Brain microvascular endothelial cell (primary cell): ENCODE results near the gene FRMD3.

Experiments used
- DNase-seq: peaks from one replicate; pipeline ENCODE4 v3.0.0-alpha.2; 2020
- H3K27ac ChIP-seq: fragments of 250-450 bp; sonication (Bioruptor Pico); 2 replicates; pipeline ENCODE4 v1.5.1; 2020; ENCODE audit warnings: mild to moderate bottlenecking, moderate library complexity
- H3K27me3 ChIP-seq: fragments of 250-450 bp; sonication (Bioruptor Pico); replicated peaks from 2 replicates; pipeline ENCODE4 v1.5.1; 2020; ENCODE audit warnings: mild to moderate bottlenecking
- H3K36me3 ChIP-seq: fragments of 250-450 bp; sonication (Bioruptor Pico); replicated peaks from 2 replicates; pipeline ENCODE4 v1.5.1; 2020; ENCODE audit warnings: mild to moderate bottlenecking
- H3K4me3 ChIP-seq: 2 replicates; pipeline ENCODE4 v1.5.1; 2011; ENCODE audit warnings: low read depth, mild to moderate bottlenecking, control low read depth, low read length, moderate library complexity
- in situ Hi-C: cut with HindIII; loops from 2 replicates; pipeline ENCODE4 v1.10.0; 2017; ENCODE audit warnings: low sequenced_read_pairs, low pct_ligation_motif_present
- TF ChIP-seq, protein P1 (sequence below): IDR thresholded peaks from 2 replicates; pipeline ENCODE4 v1.5.1; 2011; ENCODE audit warnings: low read depth, mild to moderate bottlenecking, moderate library complexity, low read length, control low read depth, inconsistent platforms; ENCODE audit errors: missing control alignments

Gene FRMD3

DNA sequence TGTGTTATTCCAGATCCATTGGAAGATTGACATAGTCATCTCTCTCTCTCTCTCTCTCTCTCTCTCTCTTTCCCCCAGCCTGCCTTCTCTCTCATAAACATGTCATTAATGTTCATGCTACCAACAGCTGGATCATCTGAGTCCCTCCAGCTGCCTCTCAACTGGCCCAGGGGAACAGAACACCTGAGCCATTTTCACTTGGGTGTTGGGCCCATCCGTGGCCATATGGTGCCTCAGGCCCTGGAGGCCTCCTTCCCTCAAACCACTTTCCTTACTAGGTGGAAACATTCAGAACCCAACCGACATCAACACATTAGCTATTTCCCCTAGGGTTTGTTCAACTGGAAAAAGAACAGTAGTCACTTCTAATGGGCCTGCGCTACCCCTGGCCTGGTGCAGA, 196.2 kb downstream of the FRMD3 start:
- H3K27me3 ChIP-seq, result no peaks in the 10 kb centered on the region
- in situ Hi-C loops, result no loop called here
- no peak overlapping the region for H3K27ac ChIP-seq
- DNase-seq, result no peak
- TF ChIP-seq, protein P1, sequence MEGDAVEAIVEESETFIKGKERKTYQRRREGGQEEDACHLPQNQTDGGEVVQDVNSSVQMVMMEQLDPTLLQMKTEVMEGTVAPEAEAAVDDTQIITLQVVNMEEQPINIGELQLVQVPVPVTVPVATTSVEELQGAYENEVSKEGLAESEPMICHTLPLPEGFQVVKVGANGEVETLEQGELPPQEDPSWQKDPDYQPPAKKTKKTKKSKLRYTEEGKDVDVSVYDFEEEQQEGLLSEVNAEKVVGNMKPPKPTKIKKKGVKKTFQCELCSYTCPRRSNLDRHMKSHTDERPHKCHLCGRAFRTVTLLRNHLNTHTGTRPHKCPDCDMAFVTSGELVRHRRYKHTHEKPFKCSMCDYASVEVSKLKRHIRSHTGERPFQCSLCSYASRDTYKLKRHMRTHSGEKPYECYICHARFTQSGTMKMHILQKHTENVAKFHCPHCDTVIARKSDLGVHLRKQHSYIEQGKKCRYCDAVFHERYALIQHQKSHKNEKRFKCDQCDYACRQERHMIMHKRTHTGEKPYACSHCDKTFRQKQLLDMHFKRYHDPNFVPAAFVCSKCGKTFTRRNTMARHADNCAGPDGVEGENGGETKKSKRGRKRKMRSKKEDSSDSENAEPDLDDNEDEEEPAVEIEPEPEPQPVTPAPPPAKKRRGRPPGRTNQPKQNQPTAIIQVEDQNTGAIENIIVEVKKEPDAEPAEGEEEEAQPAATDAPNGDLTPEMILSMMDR, result no peak
- H3K4me3 ChIP-seq, result no peak overlapping the region
- H3K36me3 ChIP-seq, result no peaks in the 10 kb centered on the region

DNA sequence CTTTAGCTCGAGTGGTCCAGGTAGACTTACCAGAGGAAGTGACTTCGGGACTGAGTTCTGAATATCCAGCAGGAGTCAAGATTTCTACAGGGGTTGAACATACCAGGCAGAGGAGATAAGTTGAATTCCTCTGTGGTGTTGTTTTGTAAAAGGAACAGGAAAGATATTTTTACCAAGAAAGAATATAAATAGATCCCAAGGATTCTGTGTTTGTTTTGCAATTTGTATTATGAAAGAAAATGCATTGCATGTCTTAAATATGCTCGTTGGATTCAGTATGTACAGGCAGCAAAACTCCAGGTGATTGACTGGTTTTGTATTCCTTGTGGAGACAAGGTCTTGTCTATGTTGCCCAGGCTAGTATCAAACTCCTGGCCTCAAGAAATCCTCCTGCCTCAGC, 197.8 kb downstream of the FRMD3 start:
- Histone ChIP-seq H3K4me3 (no peak overlapping the region), H3K36me3 (no peaks in the 10 kb centered on the region), H3K27me3 (no peaks in the 10 kb centered on the region), H3K27ac (no peak overlapping the region)
- no peak for DNase-seq
- TF ChIP-seq, protein P1, result no peak
- in situ Hi-C loops, result no loop called here

DNA sequence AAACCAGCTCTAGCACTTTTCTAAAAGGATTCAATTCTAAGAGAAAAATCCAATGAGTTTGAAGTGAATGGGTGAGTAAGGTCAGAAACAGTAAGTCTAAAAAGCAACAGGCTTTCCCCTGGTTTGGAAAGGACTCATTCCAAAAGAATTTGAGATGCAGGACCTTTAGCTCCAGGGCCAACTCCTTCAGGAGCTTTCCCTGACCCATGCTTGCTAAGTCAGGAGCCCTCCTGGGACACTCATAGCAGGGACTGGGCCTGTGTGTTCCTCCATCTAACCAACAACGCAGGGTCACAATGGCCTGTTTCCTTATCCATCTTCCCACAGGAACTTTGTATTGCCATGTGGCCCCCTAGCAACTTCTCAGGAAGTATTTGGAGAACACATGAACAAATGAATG, 198.8 kb downstream of the FRMD3 start:
- DNase-seq, result no peak
- Histone ChIP-seq H3K36me3 (no peaks in the 10 kb centered on the region), H3K27ac (no peak overlapping the region), H3K27me3 (no peaks in the 10 kb centered on the region), H3K4me3 (no peak overlapping the region)
- TF ChIP-seq, protein P1, result no peak
- in situ Hi-C loops, result no loop called here

DNA sequence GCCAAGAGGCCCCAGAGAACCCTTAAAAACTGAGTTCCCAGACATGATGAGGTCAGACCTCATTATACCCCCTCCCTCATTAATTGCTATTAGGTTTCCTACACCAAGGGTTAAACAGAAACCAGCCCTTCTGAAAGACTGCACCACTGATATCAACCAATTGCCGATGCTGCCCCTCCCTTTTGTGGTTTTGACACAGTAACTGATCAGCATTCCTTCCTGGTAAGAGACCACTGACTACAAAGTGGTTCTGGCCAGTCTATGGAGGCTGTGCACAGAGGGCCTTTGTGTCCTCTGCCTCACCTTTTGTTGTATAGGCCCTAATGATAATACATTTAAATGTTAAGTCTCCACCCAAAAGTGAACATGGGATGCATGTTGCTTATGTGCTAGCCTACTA, 201.5 kb downstream of the FRMD3 start:
- in situ Hi-C loops, result no loop called here
- H3K27ac ChIP-seq, result no peak overlapping the region
- H3K36me3 ChIP-seq, result no peaks in the 10 kb centered on the region
- H3K4me3 ChIP-seq, result no peak overlapping the region
- TF ChIP-seq, protein P1, result no peak
- H3K27me3 ChIP-seq, result no peaks in the 10 kb centered on the region
- DNase-seq, result no peak

DNA sequence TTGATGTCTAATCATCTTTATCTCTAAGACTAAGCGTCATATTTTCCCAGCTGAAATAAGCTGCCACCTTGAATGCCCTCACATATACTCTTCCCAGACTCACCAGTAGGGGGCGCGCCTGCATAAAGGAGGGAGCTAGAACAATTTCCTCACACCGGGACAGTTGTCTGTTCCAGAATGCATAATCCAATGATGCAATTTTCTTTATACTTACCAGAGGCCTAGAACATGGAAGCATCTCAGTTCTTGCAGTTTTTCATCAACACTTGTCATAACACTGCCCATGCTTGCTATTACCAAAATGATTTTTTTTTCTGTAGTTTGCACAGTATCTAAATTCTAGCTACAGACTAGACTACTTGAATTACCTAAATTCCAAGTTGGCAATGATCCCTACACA, 203.9 kb downstream of the FRMD3 start:
- Histone ChIP-seq H3K36me3 (no peaks in the 10 kb centered on the region), H3K27me3 (no peaks in the 10 kb centered on the region), H3K4me3 (no peak overlapping the region), H3K27ac (no peak overlapping the region)
- in situ Hi-C loops, result no loop called here
- peak; percentile 65 for DNase-seq
- TF ChIP-seq, protein P1, result peak; percentile 90
